Measurements from ENCODE around the gene FBLN1.
"Not testable (repeated sequence)": the region's sequence is repeated elsewhere in the genome, so short reads cannot be mapped to it uniquely, and the experiment has no call there.

DNA sequence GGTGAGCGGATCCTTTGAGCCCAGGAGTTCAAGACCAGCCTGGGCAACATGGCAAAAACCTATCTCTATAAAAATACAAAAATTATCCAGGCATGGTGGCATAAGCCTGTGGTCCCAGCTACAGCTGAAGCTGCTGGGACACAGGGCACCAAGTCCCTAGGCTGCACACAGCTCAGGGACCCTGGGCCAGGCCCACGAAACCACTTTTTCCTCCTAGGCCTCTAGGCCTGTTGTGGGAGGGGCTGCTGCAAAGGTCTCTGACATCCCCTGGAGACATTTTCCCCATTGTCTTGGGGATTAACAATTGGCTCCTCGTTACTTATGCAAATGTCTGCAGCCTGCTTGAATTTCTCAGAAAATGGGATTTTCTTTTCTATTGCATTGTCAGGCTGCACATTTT lies 39.0 kb upstream of the FBLN1 start:
- TF ChIP-seq EP300 (conservative IDR thresholded peaks at IDR 0.05; ENCODE audit: poor library complexity, severe bottlenecking); MXI1 (conservative IDR thresholded peaks at IDR 0.05; ENCODE audit: poor library complexity, severe bottlenecking); RAD21 (conservative IDR thresholded peaks at IDR 0.05): not testable (repeated sequence)

Measured in neural cell (in vitro differentiated cells).